NCI-H69 (cell line): Measurements from ENCODE around the gene ALDH6A1.
"Not testable (repeated sequence)": the region's sequence is repeated elsewhere in the genome, so short reads cannot be mapped to it uniquely, and the experiment has no call there.

Experiments used
- DNase-seq: peaks from one replicate; lab custom pipeline; 2025; lab: John Stamatoyannopoulos, UW

ALDH6A1 gene

GRCh38 chr14:74084277-74085046 is at the start of gene ALDH6A1, which contains the start of gene LIN52:
TSS of gene ALDH6A1 (minus strand) at chr14:74084453. CDS start at chr14:74084394, 59 bp downstream.
TSS of gene LIN52 (plus strand) at chr14:74084956. CDS start at chr14:74084975, 19 bp downstream.
- DNase-seq: peak; percentile 100

DNA sequence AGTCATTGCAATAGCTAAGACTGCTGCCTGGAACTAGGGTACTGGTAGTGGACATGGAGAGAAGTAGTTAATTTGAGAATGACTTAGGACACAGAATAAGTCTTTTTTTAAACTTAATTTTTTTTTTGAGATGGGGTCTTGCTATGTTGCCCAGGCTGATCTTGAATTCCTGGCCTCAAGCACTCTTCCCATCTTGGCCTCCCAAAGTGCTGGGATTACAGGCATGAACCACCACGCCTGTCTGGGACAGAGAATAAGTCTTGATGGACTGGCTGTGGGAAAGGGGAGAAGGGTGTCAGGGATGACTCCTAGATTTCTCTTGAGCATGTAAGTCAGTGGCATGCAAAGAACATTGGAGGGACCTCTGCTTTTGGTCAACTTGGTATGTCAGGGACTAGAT is 43.4 kb upstream of the ALDH6A1 start:
- DNase-seq: no peak

DNA sequence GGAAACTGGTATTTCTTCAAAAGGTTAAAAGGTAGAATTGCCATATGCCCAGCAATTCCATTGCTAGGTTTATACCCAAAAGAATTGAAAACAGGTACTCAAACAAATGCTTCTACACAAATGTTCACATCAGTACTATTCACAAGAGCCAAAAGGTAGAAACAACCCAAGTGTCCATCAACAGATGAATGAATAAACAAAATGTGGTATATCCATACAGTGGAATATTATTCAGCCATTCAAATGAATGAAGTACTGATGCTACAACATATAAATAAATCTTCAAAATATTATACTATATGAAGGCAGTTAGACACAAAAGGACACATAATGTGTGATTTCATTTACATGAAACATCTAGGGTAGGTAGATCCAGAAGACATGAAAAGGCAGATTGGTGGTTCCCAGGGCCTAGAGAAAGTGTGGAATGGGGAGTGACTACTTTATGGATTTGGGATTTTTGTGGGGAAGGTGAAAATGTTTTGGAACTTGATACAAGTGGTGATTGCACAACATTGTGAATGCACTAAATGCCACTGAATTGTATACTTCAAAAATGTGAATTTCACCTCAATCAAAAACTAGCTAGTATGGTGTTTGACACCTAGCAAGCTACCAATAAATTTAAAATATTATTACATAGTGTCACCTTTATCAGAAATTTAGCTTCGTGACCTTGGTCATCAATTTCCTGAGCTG is 42.2 kb upstream of the ALDH6A1 start:
- DNase-seq: no peak

DNA sequence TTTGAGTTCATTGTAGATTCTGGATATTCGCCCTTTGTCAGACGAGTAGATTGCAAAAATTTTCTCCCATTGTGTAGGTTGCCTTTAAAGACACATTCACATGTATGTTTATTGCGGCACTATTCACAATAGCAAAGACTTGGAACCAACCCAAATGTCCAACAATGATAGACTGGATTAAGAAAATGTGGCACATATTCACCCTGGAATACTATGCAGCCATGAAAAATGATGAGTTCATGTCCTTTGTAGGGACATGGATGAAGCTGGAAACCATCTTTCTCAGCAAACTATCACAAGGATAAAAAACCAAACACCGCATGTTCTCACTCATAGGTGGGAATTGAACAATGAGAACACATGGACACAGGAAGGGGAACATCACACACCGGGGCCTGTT is 41.2 kb upstream of the ALDH6A1 start:
- not testable (repeated sequence) for DNase-seq

DNA sequence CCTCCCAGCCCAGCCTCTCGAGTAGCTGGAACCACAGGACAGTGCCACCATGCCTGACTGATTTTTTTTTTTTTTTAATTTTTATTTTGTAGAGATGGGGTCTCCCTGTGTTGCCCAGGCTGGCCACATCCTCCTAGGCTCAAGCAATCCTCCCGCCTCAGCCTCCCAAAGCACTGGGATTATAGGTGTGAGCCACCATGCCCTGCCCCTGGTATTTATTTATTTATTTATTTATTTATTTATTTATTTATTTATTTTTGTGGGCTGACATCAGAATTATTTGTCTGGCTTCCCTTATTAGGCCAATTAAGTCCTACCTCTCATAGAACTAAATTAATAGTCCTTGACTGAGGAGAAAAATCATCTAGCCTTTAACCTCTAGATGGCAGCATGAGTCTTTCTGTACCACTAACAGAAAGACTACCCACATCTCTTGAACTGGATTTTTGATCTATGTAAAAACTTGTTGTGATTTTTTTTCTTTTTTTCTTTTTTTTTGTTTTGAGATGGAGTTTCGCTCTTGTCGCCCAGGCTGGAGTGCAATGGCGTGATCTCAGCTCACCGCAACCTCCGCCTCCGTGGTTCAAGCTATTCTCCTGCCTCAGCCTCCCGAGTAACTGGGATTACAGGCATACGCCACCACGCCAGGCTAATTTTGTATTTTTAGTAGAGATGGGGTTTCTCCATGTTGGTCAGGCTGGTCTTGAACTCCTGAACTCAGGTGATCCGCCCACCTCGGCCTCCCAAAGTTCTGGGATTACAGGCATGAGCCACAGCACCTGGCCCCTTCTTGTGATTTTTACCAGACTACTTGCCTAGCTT is 27.4 kb upstream of the ALDH6A1 start:
- DNase-seq: peak; percentile 68

GRCh38 chr14:74109369-74109768 is 25.1 kb upstream of the ALDH6A1 start:
- no peak for DNase-seq

DNA sequence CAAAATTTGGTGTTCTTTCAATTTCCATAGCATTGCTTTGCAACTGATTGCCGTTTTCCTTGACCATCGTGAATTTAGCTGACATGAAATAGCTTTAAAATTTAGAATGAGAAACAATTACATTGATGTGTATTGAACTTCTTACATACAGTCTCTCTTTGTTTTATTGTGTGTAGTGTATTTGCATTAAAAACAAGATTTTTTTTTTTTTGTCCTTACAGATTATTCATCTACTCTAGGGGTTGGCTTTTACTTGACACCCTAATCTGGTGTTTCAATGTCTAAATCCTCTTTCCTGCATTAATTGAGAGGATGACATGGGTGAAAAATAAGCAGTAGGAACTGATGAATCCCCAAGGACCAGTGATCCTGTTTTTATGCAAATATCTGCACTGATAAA is 21.1 kb upstream of the ALDH6A1 start:
- DNase-seq: no peak

DNA sequence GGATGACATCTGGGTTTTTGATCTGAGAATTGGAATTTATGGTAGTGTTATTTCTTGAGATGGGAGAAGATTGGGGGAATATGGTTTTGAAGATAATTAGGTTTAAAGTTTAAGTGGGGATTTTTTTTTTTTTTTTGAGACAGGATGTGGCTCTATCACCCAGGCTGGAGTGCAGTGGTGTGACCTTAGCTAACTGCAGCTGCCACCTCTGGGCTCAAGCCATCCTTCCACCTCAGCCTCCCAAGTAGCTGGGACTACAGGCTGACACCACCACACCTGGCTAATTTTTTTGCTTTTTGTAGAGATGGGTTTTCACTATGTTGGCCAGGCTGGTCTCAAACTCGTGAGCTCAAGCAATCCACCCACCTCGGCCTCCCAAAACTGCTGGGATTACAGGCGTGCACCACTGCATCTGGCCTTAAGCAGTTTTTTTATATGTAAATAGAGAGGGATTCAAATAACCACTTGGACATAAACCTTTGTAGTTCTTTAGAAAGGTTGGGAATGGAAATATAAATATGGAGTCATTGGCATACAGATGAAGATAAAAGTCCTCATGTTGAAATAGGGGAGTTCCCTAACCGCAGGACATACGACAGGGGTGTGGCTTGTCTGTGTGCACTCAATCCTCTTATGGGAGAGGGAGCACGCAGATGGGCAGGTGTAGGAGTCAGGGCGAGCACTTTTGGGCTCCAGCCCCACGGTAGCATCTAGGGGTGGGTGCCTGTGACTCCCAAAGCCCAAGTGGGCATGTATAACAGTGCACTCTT is 5.2 kb upstream of the ALDH6A1 start:
- DNase-seq: no peak

- no peak for DNase-seq
These were observed 1.6 kb upstream of the ALDH6A1 start for GRCh38 chr14:74085828-74086227.

DNA sequence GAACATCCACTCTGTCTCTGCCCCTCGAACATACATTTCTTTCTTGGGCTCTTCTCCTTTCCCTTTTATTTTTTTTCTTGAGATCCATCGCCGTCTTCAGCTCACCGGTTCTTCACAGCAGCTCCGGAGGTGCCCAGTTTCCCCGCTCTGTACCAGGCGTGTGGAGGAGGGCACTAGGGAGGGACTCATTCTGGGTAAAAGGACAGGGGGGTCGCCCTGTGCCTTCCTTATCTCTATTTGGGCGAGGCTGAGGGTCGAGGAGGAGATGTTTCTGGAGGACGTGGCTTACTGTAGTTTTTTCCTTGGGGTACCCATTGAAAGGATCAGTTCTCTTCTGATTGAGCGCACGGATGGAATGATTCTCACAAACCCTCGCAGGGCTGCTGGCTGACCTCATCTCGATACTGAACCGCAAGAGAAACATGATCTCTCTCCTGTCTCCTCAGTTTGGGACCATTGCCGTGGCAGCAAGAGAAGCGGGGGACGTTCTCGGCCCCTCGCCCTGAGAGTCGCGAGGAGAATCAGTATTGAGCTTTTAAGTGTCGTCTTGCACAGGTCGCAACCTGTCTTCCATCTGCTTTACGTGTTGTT is 889 bp upstream of the ALDH6A1 start:
- peak; percentile 53 for DNase-seq

DNA sequence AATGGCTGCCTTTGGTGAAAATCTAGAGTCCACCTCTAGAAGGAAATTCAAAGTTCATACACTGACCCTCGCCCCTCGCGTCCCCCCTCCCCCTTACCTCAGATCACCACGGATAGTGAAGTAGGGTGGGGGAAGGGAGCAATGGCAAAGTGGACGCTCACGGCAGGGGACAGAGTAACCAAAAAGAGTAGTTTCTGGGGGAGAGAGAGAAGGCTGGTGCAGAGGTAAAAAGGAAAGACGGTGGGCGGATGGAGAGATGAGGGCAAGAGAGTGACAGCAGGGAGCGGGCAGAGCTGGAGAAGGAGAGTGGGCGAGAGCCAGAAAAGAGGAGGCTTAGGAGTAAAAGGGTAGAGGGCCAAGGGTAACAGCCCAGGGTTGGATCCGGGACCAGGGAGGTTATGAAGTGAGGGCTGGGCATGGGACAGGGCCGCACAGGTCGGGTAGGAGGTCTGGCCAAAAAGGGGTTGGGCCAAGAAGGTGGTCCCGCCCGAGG is 423 bp downstream of the ALDH6A1 start:
- peak; percentile 42 for DNase-seq

GRCh38 chr14:74083161-74083560 is 1.1 kb downstream of the ALDH6A1 start:
- no peak for DNase-seq

GRCh38 chr14:74081491-74081890 is 2.8 kb downstream of the ALDH6A1 start:
- no peak for DNase-seq

- no peak for DNase-seq
These were observed 3.3 kb downstream of the ALDH6A1 start for GRCh38 chr14:74080820-74081460.

- no peak for DNase-seq
These were observed 6.9 kb downstream of the ALDH6A1 start for GRCh38 chr14:74077401-74077800.

DNA sequence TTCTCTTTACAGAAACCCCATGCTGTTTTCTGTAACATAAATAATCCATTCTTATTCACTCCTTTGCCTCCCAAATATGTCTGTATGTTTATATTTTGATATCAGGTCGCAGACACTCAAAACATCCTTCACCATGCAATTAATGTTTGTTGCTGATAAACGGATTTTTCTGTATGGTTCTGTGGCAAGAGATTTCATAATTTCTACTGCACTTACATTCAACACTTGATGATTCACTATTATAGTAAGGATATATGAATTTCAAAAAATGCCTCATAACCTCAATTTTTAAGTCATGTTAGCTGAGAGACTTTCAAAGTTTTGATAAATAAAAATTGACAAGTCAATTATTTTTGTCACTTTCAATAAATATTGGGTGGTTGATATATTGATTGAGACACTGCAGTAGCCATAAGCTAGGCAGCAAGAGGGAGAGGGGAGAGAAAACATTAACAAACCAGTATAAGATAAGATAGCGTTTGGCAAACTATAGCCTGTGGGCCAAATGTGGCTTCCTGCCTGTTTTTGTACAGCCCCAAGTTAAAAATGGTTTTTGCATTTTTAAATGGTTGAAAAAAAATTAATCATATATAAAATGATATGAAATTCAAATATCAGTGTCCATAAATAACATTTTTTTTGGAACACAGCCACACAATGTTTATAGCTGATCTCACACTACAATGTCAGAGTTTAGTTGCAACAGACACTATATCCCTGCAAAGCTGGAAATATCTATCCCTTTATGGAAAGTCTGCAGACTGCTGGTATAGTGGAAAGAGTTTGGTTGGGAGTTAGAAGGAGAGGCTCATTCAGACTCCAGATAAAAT is 18.3 kb downstream of the ALDH6A1 start:
- DNase-seq: no peak

- DNase-seq: no peak
These were observed 19.4 kb downstream of the ALDH6A1 start for GRCh38 chr14:74064883-74065282.

GRCh38 chr14:74064426-74064825 is 19.8 kb downstream of the ALDH6A1 start:
- no peak for DNase-seq

DNA sequence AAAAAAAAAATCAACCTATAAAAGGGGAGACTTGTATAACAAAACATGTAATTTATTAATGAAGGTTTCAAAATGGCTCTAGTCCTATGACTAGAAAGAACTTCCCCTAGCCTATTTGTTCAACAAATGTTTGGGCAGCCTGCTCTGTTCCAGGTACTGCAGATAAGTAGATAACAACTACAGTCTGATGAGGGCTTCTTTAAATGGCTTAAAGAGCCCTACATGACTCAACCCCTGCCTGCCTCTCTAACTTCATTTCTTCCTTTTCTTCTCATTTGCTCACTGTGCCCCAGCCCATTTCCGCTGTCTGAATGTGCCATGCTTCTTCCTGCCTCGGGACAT is 21.5 kb downstream of the ALDH6A1 start:
- DNase-seq: no peak
